ENCODE results near the gene RNF175.

The RNF175 gene

DNA sequence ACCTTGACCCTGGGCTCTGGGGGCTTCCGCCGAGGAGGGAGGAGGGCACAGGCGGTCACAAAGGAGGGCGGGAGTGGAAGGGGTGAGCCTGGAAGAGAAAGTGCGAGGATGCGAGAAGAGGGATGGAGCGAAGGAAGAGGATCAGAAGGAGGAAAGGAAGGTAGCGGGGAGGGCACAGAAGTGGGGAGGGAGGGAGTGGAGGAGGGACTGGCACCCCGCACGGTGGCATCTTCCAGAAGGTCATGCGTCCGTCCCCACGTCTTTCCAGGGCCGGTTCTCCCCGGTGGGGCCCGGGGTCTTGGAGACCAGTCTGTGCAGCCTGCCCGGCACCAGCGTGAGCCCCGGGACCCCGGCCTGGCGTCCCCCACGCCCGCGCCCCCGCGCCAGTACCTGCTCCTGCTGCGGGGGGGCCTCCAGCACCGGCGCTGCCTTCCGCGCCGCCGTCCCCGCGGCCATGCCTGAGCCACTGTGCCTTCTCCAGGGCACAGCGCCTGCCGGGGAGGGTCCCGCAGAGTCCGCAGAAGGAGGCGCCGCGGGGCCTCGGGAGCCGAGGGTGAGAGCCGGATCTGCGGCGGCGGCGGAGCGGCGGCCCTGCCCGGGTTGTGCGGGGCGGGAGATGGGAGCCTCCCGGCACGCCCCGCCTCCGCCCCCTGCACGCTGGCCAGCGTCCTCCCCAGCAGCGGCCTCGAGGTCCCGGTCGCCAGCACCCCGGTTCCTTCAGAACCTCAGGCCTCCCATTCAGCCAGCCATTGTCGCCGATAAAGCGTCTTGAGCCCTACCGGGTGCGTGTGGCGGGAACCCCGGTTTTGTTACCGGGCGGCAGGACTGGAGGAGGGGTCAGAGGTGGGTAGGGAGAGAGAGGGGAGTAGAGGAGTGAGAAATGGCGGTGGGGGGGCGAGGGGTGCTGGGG, at the start of gene RNF175:
TSS of gene RNF175 (minus strand) at position 618 of the 910 bp plus-strand sequence. CDS start at position 456, 162 bp downstream.
- peak; percentile 4 for DNase-seq

DNA sequence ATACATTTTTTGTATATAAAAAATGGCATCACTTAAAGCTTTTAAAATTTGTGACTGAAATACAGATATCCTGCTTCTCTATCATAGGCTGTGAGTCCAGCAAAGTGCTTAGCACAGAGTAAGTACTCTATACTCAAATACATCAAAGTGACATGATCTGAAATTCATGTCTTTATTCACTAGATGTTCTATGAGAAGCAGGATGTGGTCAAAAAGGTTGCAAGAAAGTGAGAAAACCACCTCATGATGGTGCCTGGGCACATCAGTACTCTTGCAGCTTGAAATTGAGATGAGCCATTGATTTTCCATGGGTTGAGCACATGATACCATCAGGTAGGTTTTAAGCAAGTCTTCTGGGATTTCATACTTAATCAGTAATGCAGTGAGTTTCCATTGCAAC, 49.5 kb upstream of the RNF175 start:
- DNase-seq, result no peak

DNA sequence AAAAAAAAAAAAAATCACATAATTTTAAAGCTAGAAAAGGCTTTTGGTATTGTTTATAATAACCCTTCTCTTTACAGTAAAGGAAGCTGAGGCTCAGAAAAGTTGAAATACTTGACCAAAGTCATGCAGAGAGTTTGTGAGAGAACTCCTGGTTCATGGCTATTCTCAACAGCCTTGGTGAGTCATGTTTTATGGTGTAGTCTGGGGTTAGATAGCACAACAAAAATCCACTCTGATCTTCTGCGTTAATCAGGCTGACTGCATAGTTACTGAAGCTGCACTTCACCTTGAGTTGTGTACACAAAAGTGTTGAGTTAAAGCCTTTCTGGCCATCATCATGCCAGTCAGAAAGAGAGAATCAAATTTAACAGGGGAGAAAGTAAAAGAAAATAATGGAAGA, 48.4 kb upstream of the RNF175 start:
- DNase-seq, result no peak

DNA sequence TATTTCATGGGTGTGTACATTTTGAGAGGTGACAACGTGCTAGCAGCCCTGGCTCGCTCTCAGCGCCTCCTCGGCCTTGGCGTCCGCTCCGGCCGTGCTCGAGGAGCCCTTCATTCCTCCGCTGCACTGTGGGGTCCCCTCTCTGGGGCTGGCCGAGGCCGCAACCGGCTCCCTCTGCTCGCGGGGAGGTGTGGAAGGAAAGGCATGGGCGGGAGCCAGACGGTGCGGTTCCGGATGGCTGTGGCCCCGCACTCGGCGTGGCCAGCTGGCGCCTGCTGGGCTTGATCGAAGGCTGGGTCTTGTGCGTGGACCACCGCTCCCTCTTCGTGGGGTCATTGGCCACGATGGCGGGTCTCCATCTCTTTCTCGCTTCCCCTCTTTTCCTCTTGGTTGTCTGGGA, 46.2 kb upstream of the RNF175 start:
- DNase-seq, result no peak

DNA sequence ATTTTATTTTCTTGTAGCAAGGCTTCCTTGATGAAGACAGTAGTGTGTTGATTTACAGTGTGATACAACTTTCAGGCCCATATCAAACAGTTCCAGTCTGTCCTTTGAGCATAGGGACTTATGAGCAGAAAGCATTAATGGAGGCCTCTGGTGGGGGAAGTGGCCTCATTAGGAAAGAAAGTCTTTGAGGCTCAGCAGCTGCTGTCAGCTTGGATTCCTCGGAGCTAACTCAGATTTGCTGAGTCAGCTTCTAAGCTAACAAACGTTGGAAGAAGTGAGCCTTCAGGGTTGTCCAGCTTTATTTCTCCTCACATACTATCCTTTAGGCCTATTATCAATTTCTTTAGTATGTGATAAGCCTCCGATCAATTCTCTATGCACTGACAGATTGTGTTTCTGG, 44.9 kb upstream of the RNF175 start:
- no peak for DNase-seq

DNA sequence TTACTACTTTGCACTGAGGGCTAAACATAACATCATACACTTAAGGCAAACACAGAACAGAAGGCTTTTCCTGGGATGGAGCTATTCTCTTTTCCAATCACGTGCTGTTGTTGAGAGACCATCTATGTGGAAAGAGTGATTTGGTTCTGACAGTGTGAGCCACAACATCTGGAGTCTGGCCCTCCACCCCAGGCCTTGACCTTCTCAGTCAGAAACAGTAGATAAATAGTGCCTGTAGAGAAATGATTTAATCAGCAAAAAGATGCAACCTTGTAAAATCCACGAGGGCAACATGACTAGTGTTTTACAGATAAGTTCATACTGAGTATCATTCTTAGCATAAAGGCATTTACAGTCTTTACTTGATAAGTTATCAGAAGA, 39.9 kb upstream of the RNF175 start:
- DNase-seq, result no peak

DNA sequence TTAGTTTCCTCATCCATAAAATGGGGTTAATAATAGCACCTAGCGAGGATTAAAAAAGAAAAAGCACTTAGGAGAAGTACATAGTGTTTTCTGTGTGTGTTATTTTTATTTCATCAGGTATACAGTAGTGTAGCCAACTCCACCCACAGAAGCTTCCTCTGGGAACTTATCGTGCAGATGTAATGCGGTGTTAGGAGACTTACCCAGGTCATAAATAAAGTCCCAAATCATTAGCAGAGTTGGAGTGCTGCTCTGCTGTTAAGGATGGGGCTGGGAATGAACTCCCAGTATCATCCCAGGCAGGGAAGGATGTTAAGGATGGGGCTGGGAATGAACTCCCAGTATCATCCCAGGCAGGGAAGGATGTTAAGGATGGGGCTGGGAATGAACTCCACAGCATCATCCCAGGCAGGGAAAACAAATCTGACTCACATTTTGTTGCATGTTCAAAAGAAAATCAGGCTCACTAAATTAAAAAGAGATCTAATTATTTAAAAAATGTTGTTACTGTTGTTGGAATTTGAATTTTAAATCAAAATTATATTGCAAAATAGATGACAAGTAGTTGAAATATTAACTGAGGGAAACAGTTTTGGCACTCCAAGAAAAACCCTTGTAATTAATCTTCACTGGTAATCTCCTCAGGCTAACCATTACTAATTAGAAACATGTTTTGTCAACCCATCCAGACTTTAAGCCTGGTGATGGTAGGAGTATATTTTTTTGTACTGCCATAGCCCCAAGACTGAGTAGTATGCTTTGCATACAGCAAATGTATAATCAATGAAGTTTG, 39.3 kb upstream of the RNF175 start:
- no peak for DNase-seq

DNA sequence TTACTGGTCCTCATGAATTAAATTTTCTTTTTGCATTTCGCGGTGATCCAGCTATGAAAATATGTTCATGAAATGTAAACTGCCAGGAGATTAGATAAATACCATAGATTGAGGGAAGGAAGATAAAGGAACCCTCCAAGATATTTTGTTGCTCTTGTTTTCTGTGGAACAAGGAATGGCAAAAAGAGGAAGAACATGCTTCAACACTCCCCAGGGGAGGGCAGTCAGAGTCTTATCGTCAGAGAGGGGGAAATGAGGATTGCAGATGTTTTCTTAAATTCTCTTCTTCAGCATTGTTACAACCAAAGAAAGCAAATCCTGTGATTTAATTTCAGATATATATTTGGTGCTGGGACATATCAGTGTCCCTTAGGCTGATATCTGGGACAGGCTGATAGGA, 38.6 kb upstream of the RNF175 start:
- no peak for DNase-seq

DNA sequence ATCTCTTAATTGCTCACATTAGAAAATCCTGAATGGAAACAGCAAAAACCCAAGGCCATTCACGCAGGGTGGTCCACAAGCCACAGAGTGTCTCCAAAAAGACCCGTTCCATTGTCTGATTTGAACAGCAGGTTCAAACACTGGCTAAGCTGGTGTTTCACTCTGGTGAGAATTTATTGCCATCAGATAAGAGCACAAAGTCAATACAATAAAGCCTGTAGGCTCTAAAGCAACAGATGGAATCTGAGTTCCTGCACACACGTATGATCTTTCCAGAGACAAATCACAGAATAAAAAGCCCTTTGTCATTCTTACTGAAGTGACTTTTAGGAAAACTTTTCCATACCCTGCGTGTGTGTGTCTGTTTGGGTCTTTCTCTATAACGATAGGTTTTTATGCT, 34.2 kb upstream of the RNF175 start:
- DNase-seq, result no peak

DNA sequence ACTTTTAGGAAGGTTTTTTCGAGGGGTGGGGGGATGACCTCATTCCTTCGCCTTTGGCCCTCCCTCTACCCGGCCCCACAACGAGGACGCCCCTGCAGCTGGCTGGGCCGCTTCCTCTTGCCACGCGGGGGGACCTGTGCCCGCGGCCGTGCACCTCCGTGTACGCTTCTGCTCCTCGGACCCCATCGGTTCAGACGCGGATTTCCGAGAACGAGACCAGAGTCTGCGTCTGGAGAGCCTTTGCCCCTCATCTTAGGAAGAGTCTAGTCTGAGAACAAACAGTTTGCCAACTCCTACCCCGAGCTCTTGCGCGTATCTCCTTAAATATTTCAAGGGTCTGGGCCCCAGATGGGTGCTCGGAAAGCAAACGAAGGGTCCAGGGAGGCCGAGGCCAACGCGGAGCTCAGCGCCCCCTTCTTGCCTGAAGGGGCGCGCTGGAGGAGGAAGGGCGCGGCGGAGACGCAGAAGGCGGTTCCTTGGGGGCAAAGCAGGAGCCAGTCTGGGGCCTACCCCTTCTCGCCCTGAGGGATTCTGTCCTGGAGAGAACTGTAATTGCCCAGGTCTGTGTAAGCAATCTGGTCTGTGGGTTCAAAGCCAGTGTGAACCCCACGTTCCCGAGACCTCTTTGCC, 32.9 kb upstream of the RNF175 start:
- no peak for DNase-seq

DNA sequence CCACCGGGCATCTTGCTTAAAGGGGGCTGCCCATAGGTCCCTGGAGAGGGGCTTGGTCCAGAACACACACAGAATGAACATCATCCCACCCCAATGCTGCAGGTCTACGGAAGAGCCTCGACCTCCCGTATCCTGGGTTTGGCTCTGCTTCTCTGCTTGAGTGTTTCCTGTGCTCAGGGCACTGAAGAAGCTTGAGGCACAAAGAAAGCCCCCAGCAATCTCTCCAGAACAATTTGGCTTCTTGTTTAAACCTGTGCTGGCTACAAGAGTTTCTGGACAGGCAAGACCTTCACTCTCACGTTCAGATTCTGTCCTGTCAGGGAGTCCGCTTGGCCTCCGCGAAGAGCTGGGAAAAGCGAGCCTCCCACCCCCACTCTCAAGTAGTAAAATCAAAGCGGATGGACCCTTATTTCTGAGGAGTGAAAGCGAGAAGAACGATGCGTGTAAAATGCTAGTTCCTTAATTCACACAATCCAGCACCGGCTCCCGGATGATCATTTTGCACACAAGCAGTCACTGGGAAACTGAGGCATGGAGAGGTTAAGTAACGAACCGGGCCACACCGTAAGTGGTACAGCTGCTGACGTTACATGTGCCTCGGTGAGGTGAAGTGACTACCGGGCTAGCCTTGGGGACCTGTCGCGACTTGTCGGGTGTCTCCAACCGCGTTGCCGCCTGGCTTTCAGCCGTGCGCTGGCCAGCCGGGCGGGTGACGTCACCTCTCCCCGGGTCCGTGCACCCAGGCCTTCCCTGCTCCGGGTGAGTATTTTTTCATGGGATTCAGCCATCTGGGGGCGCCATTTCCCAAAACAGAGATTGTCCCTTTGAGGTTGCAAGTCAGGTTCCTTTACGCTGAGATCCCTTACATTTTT, 32.2 kb upstream of the RNF175 start:
- DNase-seq, result no peak

DNA sequence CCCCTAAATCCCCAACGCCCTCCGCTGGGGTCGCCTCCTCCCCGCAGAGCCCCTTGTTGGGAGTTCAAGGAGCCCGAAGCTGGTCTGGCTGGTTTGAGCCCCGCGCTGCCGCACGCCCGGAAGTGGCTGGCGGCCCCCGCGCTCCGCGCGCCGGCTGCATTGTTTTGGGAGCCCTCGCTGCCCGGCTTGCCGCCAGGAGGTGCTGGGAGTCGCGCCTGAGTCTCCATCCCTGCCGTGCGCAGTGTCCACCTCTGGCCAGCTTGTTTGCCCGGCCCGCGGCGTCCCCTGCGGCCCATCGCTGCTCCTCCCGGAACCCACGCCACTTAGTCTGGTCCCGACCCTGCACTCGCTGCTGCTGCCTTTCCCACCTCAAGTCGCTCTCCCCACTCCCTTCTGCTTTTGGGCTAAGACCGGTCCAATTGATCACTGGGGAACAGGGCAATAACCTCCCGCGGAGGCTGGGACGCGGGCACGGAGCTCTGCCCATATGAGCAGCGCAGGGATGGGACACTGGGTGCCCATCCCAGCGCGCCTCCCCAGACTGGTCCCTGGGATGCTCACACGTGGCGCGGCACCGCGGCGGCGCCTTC, 31.2 kb upstream of the RNF175 start:
- DNase-seq, result no peak

DNA sequence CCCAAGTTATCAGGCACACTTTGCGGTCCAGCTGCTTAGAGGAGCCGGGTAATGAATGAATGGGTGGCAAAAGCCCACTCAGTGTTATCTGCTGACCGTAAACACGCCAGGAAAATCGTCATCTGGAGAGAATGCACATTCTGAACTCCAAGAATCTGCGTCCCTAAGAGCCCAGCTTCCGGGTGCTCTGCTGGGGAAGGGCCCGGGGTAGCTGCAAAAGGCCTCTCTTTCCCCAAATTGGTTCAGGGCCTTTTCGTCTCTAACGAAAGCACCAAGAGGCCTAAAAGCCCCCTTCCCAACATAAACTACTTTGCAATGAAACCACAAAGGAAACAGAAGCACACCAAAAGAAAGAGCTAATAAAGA, 30.7 kb upstream of the RNF175 start:
- no peak for DNase-seq

DNA sequence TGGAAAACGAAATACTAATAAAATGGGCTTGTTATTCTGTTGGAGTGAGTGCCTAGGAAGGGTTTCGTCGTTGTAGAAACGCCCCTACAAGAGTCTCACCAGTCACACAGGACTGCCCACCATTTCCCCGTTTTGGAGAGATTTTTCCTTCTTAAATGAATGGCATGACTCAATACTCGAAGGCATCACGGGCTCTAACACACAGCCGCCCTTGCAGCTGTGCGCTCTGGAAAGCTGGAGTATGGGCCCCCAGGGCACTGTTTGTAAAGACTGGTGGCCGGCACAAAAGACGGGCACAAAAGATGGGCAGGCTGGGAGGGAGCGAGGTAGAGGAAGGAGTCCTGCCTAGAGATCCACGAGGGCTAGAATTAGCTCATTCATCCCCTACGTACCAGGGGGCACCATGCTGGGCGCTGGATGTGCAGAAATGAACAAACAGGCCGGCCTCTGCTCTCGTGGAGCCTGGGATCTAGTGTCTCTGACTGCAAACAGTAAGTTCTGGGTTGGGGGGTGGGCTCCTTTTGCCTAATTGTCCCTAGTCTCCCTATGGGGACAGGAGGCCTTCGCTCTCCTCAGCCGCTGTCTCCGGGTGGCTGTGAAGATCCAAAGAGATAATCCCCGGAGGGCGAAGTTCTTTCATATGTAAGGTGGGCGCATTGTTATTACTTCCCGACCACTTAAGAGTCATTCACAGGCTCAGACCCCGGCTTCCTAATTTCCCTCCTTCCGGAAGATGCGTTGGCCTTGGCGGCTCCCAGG, 30.1 kb upstream of the RNF175 start:
- no peak for DNase-seq

DNA sequence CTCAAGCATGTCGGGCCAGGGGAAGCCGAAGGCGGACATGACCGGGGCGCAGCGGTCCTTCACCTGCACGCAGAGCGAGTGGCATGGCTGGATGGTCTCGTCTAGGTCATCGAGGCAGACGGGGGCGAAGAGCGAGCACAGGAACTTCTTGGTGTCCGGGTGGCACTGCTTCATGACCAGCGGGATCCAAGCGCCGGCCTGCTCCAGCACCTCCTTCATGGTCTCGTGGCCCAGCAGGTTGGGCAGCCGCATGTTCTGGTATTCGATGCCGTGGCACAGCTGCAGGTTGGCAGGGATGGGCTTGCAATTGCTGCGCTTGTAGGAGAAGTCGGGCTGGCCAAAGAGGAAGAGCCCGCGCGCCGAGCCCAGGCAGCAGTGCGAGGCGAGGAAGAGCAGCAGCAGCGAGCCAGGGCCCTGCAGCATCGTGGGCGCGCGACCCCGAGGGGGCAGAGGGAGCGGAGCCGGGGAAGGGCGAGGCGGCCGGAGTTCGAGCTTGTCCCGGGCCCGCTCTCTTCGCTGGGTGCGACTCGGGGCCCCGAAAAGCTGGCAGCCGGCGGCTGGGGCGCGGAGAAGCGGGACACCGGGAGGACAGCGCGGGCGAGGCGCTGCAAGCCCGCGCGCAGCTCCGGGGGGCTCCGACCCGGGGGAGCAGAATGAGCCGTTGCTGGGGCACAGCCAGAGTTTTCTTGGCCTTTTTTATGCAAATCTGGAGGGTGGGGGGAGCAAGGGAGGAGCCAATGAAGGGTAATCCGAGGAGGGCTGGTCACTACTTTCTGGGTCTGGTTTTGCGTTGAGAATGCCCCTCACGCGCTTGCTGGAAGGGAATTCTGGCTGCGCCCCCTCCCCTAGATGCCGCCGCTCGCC, 28.8 kb upstream of the RNF175 start, which contains the start of gene SFRP2:
TSS of gene SFRP2 (minus strand) at position 671 of the 864 bp plus-strand sequence. CDS start at position 423, 248 bp downstream.
- no peak for DNase-seq

DNA sequence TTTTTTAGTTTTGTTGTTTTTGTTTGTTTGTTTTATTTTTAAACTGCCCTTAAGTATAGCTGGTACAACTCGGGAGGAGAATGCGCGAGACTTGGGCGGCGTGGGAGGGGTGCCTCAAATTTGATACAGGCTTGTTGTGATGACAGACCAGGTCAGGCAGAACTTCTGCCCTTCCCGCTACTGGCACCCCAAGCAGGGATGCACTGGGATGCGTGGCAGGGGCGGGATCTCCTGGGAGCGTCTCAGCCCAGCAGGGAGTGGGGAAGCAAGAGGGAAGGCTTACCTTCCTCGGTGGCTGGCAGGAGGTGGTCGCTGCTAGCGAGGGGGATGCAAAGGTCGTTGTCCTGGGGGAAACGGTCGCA, 28.2 kb upstream of the RNF175 start:
- DNase-seq, result no peak

DNA sequence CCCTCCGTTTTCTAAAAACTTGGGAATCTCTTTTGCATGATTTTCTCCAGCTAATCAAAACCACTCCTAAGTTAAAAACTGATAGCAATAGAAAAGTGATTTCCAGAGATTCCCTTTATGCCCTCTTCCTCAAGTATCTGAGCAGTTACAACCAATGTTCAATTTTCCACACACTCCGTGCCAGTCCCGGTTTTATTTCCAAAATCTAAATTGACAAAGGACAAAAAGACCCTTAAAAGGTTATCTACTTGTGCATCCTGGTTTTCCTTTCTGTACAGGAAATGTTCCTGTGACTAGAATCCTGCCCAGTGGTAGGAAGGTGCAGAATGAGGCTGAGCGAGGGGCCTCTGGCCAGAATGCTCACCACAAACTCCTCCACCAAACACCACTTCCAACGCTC, 27.8 kb upstream of the RNF175 start:
- DNase-seq, result no peak

DNA sequence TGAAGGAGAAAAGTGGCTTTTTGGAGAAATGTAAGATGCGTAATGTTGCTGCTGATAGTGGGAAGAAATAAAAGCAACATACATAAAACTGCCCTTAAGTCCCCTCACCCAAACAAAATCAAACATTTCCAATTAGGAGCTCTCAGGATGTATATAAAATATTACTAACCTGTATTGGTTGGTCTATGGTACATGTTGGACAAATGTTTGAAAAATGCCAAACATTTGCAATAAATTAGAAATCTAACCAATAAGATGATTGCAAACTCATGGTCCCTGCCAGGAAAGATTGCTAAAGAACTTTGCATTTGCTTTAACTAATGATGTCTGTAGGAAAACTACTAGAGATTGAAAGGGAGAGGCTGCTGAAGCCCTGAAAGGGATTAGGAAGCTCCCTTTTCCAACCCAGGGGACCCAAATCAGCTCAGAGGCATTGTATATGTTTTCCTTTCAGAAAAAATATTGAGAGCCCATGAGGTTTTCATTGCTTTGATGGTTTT, 27.3 kb upstream of the RNF175 start:
- no peak for DNase-seq

DNA sequence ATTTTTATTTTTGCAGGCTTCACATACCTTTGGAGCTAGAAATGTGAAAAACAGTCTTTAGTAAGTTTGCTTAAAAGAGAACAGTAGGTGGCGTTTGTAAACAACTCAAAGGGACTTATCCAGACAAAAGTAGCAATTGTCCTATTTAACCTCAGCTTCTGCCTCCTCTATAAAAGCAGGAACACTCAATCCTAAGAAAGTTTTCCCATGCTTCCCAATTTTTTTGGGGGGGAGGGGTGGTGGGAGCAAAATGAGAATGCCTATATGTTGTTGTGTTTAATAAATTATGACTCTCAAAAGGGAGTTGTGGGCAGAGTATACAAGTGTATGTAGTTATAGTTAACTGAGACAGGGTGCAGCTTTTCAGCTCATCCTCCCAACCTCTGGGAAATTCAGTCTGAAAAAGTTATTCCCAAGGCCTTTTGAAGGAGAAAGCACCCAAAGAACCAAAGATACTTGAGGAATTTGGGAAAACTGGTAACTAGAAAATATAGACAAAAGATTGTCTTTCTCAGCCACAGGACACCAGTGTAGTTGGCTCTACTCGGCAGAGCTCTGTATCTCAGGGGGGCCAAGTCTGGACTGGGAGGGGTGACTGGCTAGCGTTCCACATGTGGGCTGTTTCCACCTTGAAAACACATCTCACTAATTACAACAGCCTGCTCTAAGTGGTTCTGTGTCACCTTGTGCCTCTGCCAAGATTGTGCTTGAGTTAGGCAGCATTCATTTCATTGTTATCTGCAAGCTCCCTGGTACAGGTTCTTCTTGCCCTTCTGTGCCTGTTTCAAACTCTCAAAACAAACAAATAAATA, 26.3 kb upstream of the RNF175 start:
- DNase-seq, result no peak
